IMR-90 (cell line): ENCODE measurements around the gene C6orf47. TPM values are rescaled to one million over a fixed set of nuclear protein-coding genes. Genes with fewer than 3 reads are reported as not detected.

Experiments
- ATAC-seq: fragments of 200-7000 bp; cut with Tn5 transposase; 2 replicates; pipeline ENCODE4 v1.9.1; 2020; ENCODE audit warnings: low read depth, mild to moderate bottlenecking, moderate library complexity
- BruUV-seq: library from RNA; stranded (reverse); fragments of 400-500 nt; replicated peaks from 2 replicates; lab custom pipeline; 2021; lab: Mats Ljungman, UMichigan
- CTCF ChIA-PET: fragments of 300-600 bp; formaldehyde crosslinking; extraction: SDS; loops from one replicate; lab custom pipeline; 2021; ENCODE audit warnings: antibody characterized with exemption; lab: Yijun Ruan, JAX
- POLR2A ChIA-PET: fragments of 300-600 bp; sonication (Branson Sonifier 250); formaldehyde crosslinking; loops from one replicate; lab custom pipeline; 2022; ENCODE audit warnings: antibody characterized with exemption; ENCODE audit not compliant: unreplicated experiment; lab: Charles Lee
- DNase-seq: peaks from one replicate; pipeline ENCODE4 v3.0.0; 2013
- H2AFZ ChIP-seq: replicated peaks from 2 replicates; pipeline ENCODE3; 2013; ENCODE audit warnings: low read length, mild to moderate bottlenecking; ENCODE audit not compliant: poor library complexity
- H2AK5ac ChIP-seq: 2 replicates; pipeline ENCODE4 v1.6.1; 2013; ENCODE audit warnings: low read depth, low read length, inconsistent platforms
- H2AK9ac ChIP-seq: replicated peaks from 2 replicates; pipeline ENCODE3; 2013; ENCODE audit warnings: mild to moderate bottlenecking, low read depth, low read length, moderate library complexity; ENCODE audit not compliant: poor library complexity
- H2BK120ac ChIP-seq: 2 replicates; pipeline ENCODE4 v1.6.1; 2013; ENCODE audit warnings: low read depth, low read length, inconsistent platforms
- H2BK15ac ChIP-seq: 3 replicates; pipeline ENCODE4 v1.6.1; 2013; ENCODE audit warnings: low read depth, low read length, inconsistent platforms
- H2BK20ac ChIP-seq: 2 replicates; pipeline ENCODE4 v1.6.1; 2013; ENCODE audit warnings: low read depth, mild to moderate bottlenecking, inconsistent platforms, low read length, moderate library complexity
- H2BK5ac ChIP-seq: 2 replicates; pipeline ENCODE4 v1.6.1; 2013; ENCODE audit warnings: mild to moderate bottlenecking, low read depth, low read length, inconsistent platforms; ENCODE audit not compliant: poor library complexity, severe bottlenecking
- H3K14ac ChIP-seq: replicated peaks from 2 replicates; pipeline ENCODE4 v1.6.1; 2013; ENCODE audit warnings: low read depth, low read length, inconsistent platforms
- H3K18ac ChIP-seq: 2 replicates; pipeline ENCODE4 v1.6.1; 2013; ENCODE audit warnings: low read depth, low read length, control low read depth
- H3K23ac ChIP-seq: 2 replicates; pipeline ENCODE4 v1.6.1; 2013; ENCODE audit warnings: low read depth, low read length, inconsistent platforms
- H3K27ac ChIP-seq: 2 replicates; pipeline ENCODE4 v1.5.1; 2013; ENCODE audit warnings: mild to moderate bottlenecking, control low read depth, low read length; ENCODE audit not compliant: insufficient read depth
- H3K27me3 ChIP-seq: 2 replicates; pipeline ENCODE4 v1.6.1; 2013; ENCODE audit warnings: low read length; ENCODE audit not compliant: control insufficient read depth, insufficient read depth
- H3K36me3 ChIP-seq: 2 replicates; pipeline ENCODE4 v1.6.1; 2013; ENCODE audit warnings: low read length, mixed read lengths; ENCODE audit not compliant: control insufficient read depth, insufficient read depth
- H3K4ac ChIP-seq: 2 replicates; pipeline ENCODE4 v1.6.1; 2013; ENCODE audit warnings: low read depth, low read length, inconsistent platforms
- H3K4me1 ChIP-seq: 2 replicates; pipeline ENCODE4 v1.6.1; 2013; ENCODE audit warnings: low read length, mixed read lengths; ENCODE audit not compliant: control insufficient read depth, insufficient read depth
- H3K4me2 ChIP-seq: 2 replicates; pipeline ENCODE4 v1.6.1; 2013; ENCODE audit warnings: low read depth, mild to moderate bottlenecking, control low read depth, low read length, moderate library complexity
- H3K4me3 ChIP-seq: 2 replicates; pipeline ENCODE4 v1.5.1; 2013; ENCODE audit warnings: low read depth, mild to moderate bottlenecking, control low read depth, low read length, moderate library complexity; ENCODE audit not compliant: insufficient read depth
- H3K56ac ChIP-seq: 2 replicates; pipeline ENCODE4 v1.6.1; 2013; ENCODE audit warnings: low read length, inconsistent platforms; ENCODE audit not compliant: insufficient read depth; ENCODE audit errors: extremely low read depth
- H3K79me1 ChIP-seq, 2 experiments: 2 replicates each; pipeline ENCODE4 v1.6.1; 2013; ENCODE audit warnings: low read length in 2 of 2, inconsistent platforms in 1 of 2, low read depth in 1 of 2
- H3K9ac ChIP-seq: 2 replicates; pipeline ENCODE4 v1.6.1; 2013; ENCODE audit warnings: low read depth, low read length, control low read depth
- H3K9me1 ChIP-seq: 2 replicates; pipeline ENCODE4 v1.6.1; 2013; ENCODE audit warnings: low read length, inconsistent platforms; ENCODE audit not compliant: insufficient read depth
- H3K9me3 ChIP-seq: 2 replicates; pipeline ENCODE4 v1.6.1; 2013; ENCODE audit warnings: low read length; ENCODE audit not compliant: control insufficient read depth, insufficient read depth
- H4K20me1 ChIP-seq: 2 replicates; pipeline ENCODE4 v1.6.1; 2013; ENCODE audit warnings: low read length, inconsistent platforms; ENCODE audit not compliant: insufficient read depth
- H4K5ac ChIP-seq: 2 replicates; pipeline ENCODE4 v1.6.1; 2013; ENCODE audit warnings: mild to moderate bottlenecking, low read depth, low read length, control low read depth
- H4K8ac ChIP-seq, 2 experiments: 2 replicates each; pipeline ENCODE4 v1.6.1; 2013; ENCODE audit warnings: low read depth in 2 of 2, low read length in 2 of 2, control low read depth in 1 of 2, inconsistent platforms in 1 of 2
- H4K91ac ChIP-seq: 2 replicates; pipeline ENCODE4 v1.6.1; 2013; ENCODE audit warnings: low read depth, low read length, inconsistent platforms; ENCODE audit not compliant: insufficient read depth
- BHLHE40 ChIP-seq: fragments of 150-350 bp; IDR thresholded peaks from 2 replicates; pipeline ENCODE4 v1.6.1; 2016; ENCODE audit warnings: mild to moderate bottlenecking, low read depth, low read length
- MAFK ChIP-seq: IDR thresholded peaks from 2 replicates; pipeline ENCODE4 v1.6.1; 2012; ENCODE audit warnings: low read depth, low read length, improper control_type of control experiment
- MXI1 ChIP-seq: IDR thresholded peaks from 2 replicates; pipeline ENCODE4 v1.6.1; 2012; ENCODE audit warnings: low read depth, mild to moderate bottlenecking, low read length, moderate library complexity, borderline replicate concordance
- POLR2A ChIP-seq: IDR thresholded peaks from 2 replicates; pipeline ENCODE4 v1.6.1; 2012; ENCODE audit warnings: mild to moderate bottlenecking, low read depth, low read length
- WGBS, 2 experiments: methylation state at CpG; one replicate each; pipeline versions ENCODE4 v1.1.5 to v1.1.7; 2013; ENCODE audit warnings: missing lambda C conversion rate in 2 of 2; ENCODE audit not compliant: insufficient read length in 1 of 2; ENCODE audit errors: extremely low coverage in 2 of 2; 5-methylcytosine and 5-hydroxymethylcytosine counted together
- dilution Hi-C: fragments of 300-500 bp; cut with HindIII; formaldehyde crosslinking; loops from one replicate; pipeline ENCODE4 v1.14.3; 2018; ENCODE audit warnings: low sequenced_read_pairs; ENCODE audit not compliant: unreplicated experiment
- in situ Hi-C: fragments of 300-500 bp; cut with MboI; formaldehyde crosslinking; loops from 3 replicates; pipeline ENCODE4 v1.14.3; 2019; ENCODE audit warnings: low sequenced_read_pairs, inconsistent platforms, mixed read lengths
- intact Hi-C: fragments of 100-400 bp; cut with micrococcal nuclease; formaldehyde crosslinking; loops from 2 replicates; pipeline ENCODE4 v1.10.0; 2022
- polyA plus RNA-seq, 3 experiments: library from polyadenylated mRNA; depleted of rRNA; stranded (reverse); fragments of >200 nt; gene quantifications; 2 replicates each; pipeline ENCODE4 v1.2.3, GENCODE V29; 2012; ENCODE audit warnings: low replicate concordance in 1 of 3
- total RNA-seq: library from RNA; depleted of rRNA; stranded (reverse); fragments of >200 nt; gene quantifications from 2 replicates; pipeline ENCODE4 v1.2.3, GENCODE V29; 2012

The C6orf47 gene
- total and polyA plus RNA-seq, 2 of the 4 experiments (the other 2 are of a cell fraction), result 8.9 to 14.2 TPM

DNA sequence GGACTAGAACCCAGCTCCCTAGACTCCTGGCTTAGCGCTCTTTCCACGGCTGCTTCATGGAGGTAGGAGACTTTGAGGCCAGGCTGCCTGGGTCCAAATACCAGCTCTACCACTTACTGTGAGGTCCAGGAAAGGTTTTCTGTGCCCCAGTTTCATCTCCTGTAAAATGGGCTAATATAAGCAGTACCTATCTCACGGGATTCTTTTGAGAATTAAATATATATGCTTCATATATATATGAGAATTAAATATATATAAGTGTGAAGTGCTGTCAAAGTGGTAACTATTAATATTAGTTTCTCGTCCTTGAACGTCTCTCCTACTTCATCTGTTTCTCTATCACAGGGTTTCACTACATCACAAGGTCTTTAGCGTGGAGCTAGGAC, 30.5 kb upstream of the C6orf47 start:
- Histone ChIP-seq H3K4me3 (no peak overlapping the region), H3K79me1 (peaks cover 4 to 6% of the 10 kb centered on the region in 2 experiments; a peak in 2 of 4 replicates), H3K9ac (no peak overlapping the region), H2AFZ (no peak overlapping the region), H2BK5ac (no peak overlapping the region), H3K27ac (no peak overlapping the region), H3K4ac (no peak overlapping the region), H3K4me2 (no peak overlapping the region), H3K23ac (no peak overlapping the region), H3K9me3 (no peaks in the 10 kb centered on the region), H3K9me1 (no peaks in the 10 kb centered on the region), H2BK20ac (no peak overlapping the region), H3K56ac (no peak overlapping the region), H3K18ac (no peak overlapping the region), H3K4me1 (no peaks in the 10 kb centered on the region), H4K8ac (no peak overlapping the region), H4K20me1 (no peaks in the 10 kb centered on the region), H2BK15ac (no peak overlapping the region), H3K27me3 (no peaks in the 10 kb centered on the region), H4K5ac (no peak overlapping the region), H2AK9ac (no peak overlapping the region), H2BK120ac (no peak overlapping the region), H3K14ac (no peak overlapping the region), H3K36me3 (peaks cover 80% of the 10 kb centered on the region), H2AK5ac (no peak overlapping the region), H4K91ac (no peak overlapping the region)
- no peak for TF ChIP-seq MAFK
- no peak for TF ChIP-seq POLR2A
- no peak for TF ChIP-seq MXI1
- no peak for TF ChIP-seq BHLHE40
- dilution Hi-C loops, result no loop called here
- CTCF ChIA-PET, result no interaction called here
- in situ Hi-C loops, result no loop called here
- no TSS peak for BruUV-seq
- intact Hi-C loops, result no loop called here
- ATAC-seq, result no peak
- POLR2A ChIA-PET, result no interaction called here
- DNase-seq, result no peak
- no CpG with 5 or more reads among the region's 6 CpGs for WGBS, 2 experiments
